NB4 (cell line): Measurements from ENCODE around the gene OPA1.

Experiments used
- DNase-seq: peaks from one replicate; pipeline ENCODE4 v3.0.0; 2010; ENCODE audit warnings: low read depth
- H3K4me3 ChIP-seq: one replicate; pipeline ENCODE4 v1.5.1; 2011; ENCODE audit warnings: mild to moderate bottlenecking, low read depth, low read length, moderate library complexity
- CTCF ChIP-seq: IDR thresholded peaks from one replicate; pipeline ENCODE4 v1.5.1; 2012; ENCODE audit warnings: low read depth, low read length
- MAX ChIP-seq: IDR thresholded peaks from 2 replicates; pipeline ENCODE4 v1.6.1; 2011; ENCODE audit warnings: low read depth, low read length
- MYC ChIP-seq: IDR thresholded peaks from 2 replicates; pipeline ENCODE4 v1.6.1; 2011; ENCODE audit warnings: low read depth, low read length
- POLR2A ChIP-seq: IDR thresholded peaks from 2 replicates; pipeline ENCODE4 v1.6.1; 2011; ENCODE audit warnings: mild to moderate bottlenecking; ENCODE audit not compliant: insufficient read length; ENCODE audit errors: extremely low read depth

OPA1 gene

GRCh38 chr3:193552923-193553322 is 40.1 kb upstream of the OPA1 start:
- TF ChIP-seq CTCF (no peak), POLR2A (no peak), MAX (no peak)
- DNase-seq, result no peak

DNA sequence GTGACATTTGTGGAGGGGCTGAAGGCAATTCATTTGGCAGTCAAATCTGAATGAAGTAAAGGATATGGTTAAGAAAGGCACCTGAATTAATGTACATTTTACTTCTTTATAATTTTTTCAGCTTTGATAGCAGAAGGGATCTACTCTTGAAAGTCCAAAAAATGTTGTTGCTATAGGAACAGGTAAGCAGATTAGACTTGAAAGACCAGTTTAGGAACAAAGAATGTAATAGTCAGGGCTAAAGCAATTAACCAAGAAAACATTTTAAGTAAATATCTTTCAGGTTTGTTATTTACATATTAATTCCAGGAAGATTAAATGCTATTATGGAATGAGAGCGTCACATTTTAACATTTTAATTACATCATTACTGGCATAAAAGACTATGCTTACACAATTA is 39.4 kb upstream of the OPA1 start:
- no peak overlapping the region for H3K4me3 ChIP-seq
- TF ChIP-seq CTCF, result no peak
- TF ChIP-seq POLR2A, result no peak
- no peak for TF ChIP-seq MYC
- TF ChIP-seq MAX, result no peak
- DNase-seq, result no peak

More at GRCh38 chr3:193552923-193553322, 40.1 kb upstream of the OPA1 start:
- H3K4me3 ChIP-seq, result no peak overlapping the region

DNA sequence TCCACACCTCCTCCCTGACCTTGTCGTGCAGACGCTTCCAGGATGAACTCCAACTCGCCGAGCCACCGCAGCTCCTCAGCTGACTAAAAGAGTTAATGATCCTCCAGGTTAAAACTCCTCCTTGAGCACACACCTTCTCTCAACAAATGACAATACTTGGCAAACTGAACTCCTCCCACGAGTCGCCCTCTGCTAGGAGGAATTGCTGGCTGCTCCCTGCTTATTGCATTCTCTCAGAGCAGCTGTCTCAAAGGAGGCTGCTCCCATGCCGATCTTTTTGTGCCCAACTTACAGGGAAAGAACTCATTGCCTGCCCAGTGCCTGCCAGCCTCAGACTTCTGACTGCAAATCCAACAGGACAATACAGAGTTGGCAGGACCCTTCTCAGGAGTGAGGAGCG is 38.2 kb upstream of the OPA1 start, which contains the start of gene ATP13A4:
ATP13A4 (minus strand) TSS at position 85 of the 400 bp plus-strand sequence. CDS start 96 bp downstream, outside the sequence.
- no peak within 1 kb of the TSS for H3K4me3 ChIP-seq
- no peak for TF ChIP-seq POLR2A
- TF ChIP-seq CTCF, result no peak
- no peak for TF ChIP-seq MYC
- TF ChIP-seq MAX, result no peak
- DNase-seq, result no peak

- no peak for TF ChIP-seq CTCF
- TF ChIP-seq POLR2A, result no peak
- no peak for TF ChIP-seq MYC
- no peak for TF ChIP-seq MAX
Measured at GRCh38 chr3:193556841-193557240, 36.2 kb upstream of the OPA1 start.

DNA sequence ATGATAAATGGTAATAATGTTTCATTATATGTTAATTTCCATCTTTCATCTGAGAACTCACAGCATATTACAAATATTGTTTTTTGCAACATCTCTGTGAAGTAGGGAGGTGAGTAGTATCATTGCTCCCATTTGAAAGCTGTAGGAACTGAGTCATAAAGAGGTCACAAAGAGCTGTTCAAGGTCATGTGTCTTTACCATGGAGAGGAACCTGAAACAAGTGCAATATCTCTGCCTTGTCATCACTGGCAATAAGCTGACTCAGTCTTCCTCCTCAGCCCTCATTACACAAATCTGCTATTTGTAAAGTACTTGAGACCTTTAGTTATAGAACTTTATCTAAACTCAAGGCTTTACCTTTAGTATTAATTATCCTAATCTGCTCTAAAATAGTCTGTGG is 33.9 kb upstream of the OPA1 start:
- DNase-seq, result no peak
- TF ChIP-seq POLR2A, result no peak
- TF ChIP-seq MAX, result no peak
- no peak for TF ChIP-seq CTCF
- no peak for TF ChIP-seq MYC

More at GRCh38 chr3:193556841-193557240, 36.2 kb upstream of the OPA1 start:
- no peak overlapping the region for H3K4me3 ChIP-seq
- no peak for DNase-seq

GRCh38 chr3:193560091-193560490 is 32.9 kb upstream of the OPA1 start:
- DNase-seq, result no peak
- TF ChIP-seq MAX (no peak), CTCF (no peak), POLR2A (no peak), MYC (no peak)
- H3K4me3 ChIP-seq, result no peak overlapping the region

More for the DNA sequence above, 33.9 kb upstream of the OPA1 start:
- H3K4me3 ChIP-seq, result no peak overlapping the region
